ENCODE data around the gene HOXB1. TPM values are rescaled to one million over a fixed set of nuclear protein-coding genes. Genes with fewer than 3 reads are reported as not detected.
A peak's percentile ranks its signal among the peaks of the same experiment; 100 is the strongest.

Gene HOXB1
- polyA plus RNA-seq, 1 donor from 2014 or later, result not detected

DNA sequence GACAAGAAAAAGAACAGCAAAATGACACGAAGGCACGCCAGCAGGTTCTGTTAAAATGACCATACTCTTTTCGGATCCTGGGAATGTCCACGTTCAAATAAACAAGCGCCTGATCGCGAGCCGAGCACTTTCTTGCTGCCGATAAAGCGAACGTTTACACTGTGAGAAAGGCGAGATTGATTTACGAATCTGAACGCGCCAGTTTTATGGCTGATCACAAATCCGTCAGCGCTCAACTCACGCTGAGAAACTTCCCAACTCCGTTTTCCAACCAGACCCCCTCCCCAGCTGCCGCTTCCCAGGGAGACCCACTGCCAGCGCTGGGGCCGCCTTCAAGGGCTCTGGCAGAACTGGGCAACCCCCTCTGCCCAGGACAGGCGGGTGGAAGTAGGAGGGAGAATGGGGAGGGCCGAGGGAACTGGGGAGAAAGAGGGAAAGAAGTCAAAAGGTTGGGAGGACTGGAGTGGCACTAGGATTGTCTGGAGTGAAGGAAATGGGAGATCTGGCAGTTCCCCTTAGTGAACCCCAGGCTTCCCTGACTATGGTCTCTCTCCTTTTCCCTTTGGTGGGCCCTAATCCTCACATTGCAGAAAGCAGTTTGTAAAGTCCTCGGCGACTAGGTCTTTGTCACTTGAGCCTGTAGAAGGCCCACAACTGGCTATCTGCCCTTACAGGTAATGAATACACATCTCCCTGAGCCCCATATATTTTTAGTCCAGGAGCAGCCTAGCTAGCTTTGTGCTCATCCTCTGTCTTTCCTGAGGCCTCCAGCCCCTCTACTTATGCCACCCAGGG lies 40.4 kb upstream of the HOXB1 start:
- Mint-ChIP-seq H3K9me3 (peaks cover 0 to 1% (median 0%) of the 10 kb centered on the region in 3 donors), H3K27ac (peak overlapping the region in 1 of 3 donors; percentile 66), H3K36me3 (peaks cover 2% of the 10 kb centered on the region), H3K27me3 (peaks cover 3% of the 10 kb centered on the region), H3K4me1 (peaks cover 0 to 5% (median 0%) of the 10 kb centered on the region in 3 donors), H3K4me3 (no peak overlapping the region)

GRCh38 chr17:48570325-48571023 lies 39.7 kb upstream of the HOXB1 start:
- Mint-ChIP-seq H3K9me3 (peaks cover 0 to 1% (median 0%) of the 10 kb centered on the region in 3 donors), H3K27me3 (peaks cover 3% of the 10 kb centered on the region), H3K4me1 (peaks cover 0 to 1% (median 0%) of the 10 kb centered on the region in 3 donors), H3K27ac (no peak overlapping the region), H3K36me3 (peaks cover 2% of the 10 kb centered on the region), H3K4me3 (no peak overlapping the region)

DNA sequence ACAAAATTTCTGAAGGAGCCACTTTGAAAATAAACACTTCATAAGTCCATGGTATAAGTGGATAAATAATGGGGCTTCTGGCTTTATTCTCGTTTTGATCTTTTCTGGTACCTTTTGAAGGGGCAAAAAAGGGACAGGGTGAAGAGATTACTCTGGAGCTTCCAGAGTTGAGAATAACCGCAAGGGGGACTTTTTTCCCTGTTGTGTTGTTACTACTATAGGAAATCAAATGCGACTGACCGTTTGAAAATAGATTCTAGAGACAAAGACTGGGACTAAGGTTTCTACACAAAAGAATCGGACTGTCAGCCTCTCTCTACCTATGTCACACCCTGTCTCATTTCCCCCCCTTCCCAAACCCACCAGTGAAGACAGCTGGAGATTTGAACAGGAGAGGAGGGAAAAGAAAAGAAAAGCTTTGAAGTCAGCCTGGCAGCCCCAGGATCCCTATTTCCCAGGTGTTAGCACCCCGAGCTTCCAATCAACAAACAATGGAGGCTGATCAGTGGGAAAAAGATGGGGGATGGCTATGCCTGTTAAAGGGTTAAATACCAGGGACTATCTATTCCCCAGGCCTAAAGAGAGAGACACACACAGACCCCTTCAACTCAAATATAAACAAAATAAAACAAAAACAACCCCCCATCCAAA lies 39.0 kb upstream of the HOXB1 start:
- peaks cover 0 to 1% (median 0%) of the 10 kb centered on the region in 3 donors for H3K9me3 Mint-ChIP-seq
- H3K27me3 Mint-ChIP-seq, result peaks cover 4% of the 10 kb centered on the region
- H3K27ac Mint-ChIP-seq, result no peak overlapping the region
- H3K4me3 Mint-ChIP-seq, result no peak overlapping the region
- H3K4me1 Mint-ChIP-seq, result no peaks in the 10 kb centered on the region
- peaks cover 2% of the 10 kb centered on the region for H3K36me3 Mint-ChIP-seq

DNA sequence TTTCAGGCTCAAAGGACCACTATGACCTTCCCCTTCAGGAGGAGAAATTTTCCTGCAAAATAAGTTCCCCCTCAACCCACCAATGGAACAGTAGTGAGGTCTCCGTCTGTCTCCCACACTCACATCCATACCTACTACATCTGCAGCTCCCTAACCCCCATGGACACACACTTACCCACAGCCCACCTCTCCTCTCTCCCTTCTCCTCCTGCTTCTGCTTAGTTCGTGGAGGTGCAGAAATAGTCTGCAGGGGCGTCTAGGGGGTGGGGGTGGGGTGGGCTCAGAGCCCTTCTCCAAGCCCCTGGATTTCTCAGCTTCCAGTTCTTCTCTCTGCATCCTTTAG lies 38.4 kb upstream of the HOXB1 start:
- Mint-ChIP-seq H3K27ac (no peak overlapping the region), H3K4me3 (no peak overlapping the region)

DNA sequence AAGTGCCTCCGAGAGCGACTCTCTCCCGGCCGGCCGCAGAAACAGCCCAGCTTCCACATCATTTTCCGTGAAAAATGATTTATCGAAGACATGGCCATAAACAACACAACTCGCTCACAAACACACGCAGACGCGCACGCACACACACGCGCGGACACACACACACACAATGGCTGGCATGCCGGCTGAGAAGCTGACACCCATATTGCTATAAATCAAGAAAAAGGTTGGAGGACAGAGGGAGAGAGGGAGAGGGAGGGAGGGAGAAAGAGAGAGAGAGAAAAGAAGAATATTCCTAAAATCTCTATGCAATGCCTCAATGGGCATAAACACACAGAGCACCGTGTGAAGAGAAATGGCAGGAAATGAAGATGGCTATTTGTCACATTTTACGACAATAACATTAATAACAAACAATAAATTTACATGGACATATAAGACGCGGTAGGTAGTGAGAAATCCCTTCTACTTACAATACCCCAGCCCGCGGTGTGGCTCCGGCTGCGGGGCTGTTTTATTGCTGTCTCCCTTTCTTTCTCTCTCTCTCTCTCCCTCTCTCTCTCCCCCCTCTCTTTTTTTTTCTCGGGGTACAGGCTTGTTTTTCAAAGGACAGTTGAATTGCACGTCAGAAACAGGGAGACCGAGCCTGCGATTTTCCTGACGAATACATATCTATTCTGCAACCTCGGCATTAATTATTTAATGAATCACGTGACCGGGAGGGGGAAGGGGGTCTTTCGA lies 37.9 kb upstream of the HOXB1 start:
- H3K4me1 Mint-ChIP-seq, result no peaks in the 10 kb centered on the region
- no peak overlapping the region for H3K27ac Mint-ChIP-seq
- H3K27me3 Mint-ChIP-seq, result peaks cover 8% of the 10 kb centered on the region
- H3K36me3 Mint-ChIP-seq, result peaks cover 2% of the 10 kb centered on the region
- H3K4me3 Mint-ChIP-seq, result no peak overlapping the region
- peaks cover 0 to 1% (median 0%) of the 10 kb centered on the region in 3 donors for H3K9me3 Mint-ChIP-seq

More for the DNA sequence above, 38.4 kb upstream of the HOXB1 start:
- peaks cover 2% of the 10 kb centered on the region for H3K36me3 Mint-ChIP-seq
- H3K4me1 Mint-ChIP-seq, result no peaks in the 10 kb centered on the region
- peaks cover 0 to 1% (median 0%) of the 10 kb centered on the region in 3 donors for H3K9me3 Mint-ChIP-seq
- H3K27me3 Mint-ChIP-seq, result peaks cover 8% of the 10 kb centered on the region

GRCh38 chr17:48567646-48568354 lies 37.0 kb upstream of the HOXB1 start:
- Mint-ChIP-seq H3K27ac (no peak overlapping the region), H3K4me1 (no peaks in the 10 kb centered on the region), H3K36me3 (peaks cover 2% of the 10 kb centered on the region), H3K4me3 (no peak overlapping the region), H3K27me3 (peaks cover 10% of the 10 kb centered on the region), H3K9me3 (peaks cover 0 to 1% (median 0%) of the 10 kb centered on the region in 3 donors)

DNA sequence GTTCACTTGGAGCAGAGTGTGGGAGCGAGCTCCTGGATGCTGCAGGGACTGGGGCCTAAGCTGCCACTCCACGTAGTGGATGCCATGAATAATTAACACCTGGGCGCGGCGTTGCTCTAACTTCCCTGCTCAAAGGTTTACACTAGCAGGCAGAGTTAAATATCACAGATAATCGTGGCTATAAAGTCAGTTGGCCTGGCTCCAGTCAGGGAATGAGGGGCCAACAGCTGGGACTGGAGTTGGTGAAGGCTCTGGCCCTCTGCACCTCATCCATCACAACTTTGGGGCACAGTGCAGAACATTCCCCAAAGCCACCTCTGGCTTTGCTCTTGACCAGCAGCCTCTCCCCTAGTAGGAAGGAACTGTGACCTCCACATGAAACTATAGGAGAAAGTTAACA lies 36.4 kb upstream of the HOXB1 start:
- Mint-ChIP-seq H3K27me3 (peaks cover 11% of the 10 kb centered on the region), H3K36me3 (peaks cover 2% of the 10 kb centered on the region), H3K27ac (no peak overlapping the region), H3K9me3 (peaks cover 0 to 1% (median 0%) of the 10 kb centered on the region in 3 donors), H3K4me1 (no peaks in the 10 kb centered on the region), H3K4me3 (no peak overlapping the region)

DNA sequence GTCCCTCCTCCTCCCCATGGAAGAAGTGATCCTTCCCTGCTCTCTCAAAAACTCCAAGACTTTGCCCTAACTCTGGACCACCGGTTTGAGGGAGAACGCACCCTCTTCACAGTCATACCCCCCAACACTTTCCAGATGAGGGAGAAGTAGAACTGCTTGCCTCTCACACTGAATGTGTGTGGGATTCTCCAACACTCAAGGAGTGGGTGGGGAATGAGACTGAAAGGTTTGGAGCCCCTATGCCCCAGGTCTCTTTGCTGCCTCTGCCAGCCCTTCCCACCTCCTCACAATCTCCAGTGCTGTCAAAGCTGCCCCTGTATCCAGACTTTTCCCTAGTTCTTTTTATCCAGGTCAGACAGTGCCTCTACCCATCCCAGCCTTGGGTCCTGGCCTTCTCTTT lies 35.9 kb upstream of the HOXB1 start:
- Mint-ChIP-seq H3K27ac (no peak overlapping the region), H3K4me3 (no peak overlapping the region), H3K4me1 (no peaks in the 10 kb centered on the region), H3K27me3 (peaks cover 11% of the 10 kb centered on the region), H3K36me3 (peaks cover 2% of the 10 kb centered on the region), H3K9me3 (peaks cover 0 to 1% (median 0%) of the 10 kb centered on the region in 3 donors)

DNA sequence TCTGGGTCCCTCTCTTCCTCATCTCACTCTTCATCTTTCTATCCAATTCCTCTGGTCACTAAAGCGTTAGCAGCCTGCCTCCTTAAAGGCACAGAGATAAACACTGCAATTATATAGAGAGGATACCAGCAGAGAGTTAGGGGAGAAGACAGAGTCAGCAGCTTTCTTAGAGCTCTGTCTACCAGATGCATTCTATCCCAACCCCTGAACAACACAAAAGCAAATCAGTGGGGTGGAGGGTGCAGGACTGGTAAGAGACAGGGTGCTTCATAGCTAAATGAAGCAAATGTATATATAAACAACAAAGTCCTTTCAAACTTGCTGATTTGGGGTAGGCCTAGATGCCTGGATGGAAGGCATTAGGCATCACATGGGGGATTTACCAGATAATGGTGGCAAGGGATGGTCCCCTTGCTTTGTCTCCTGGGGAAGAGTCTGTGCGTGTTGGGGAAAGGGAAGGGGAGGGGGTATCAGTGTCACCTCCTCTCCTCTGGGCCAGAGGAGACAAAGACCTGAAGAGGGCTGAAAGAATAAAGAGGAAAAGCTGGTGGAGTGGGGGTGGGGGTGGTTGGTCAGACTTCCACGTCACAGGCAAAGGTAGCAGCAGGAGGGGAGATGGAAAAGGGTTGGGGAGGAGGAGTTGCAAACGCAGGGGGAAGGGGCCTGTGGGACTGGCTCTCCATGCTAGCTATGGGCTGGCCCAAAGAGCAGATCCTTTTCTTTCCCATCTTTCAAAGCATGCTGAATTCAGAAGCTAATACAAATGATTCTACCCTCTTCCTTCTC lies 35.3 kb upstream of the HOXB1 start:
- Mint-ChIP-seq H3K4me1 (no peaks in the 10 kb centered on the region), H3K27me3 (peaks cover 11% of the 10 kb centered on the region), H3K9me3 (peaks cover 0 to 1% (median 0%) of the 10 kb centered on the region in 3 donors), H3K36me3 (peaks cover 2% of the 10 kb centered on the region), H3K4me3 (no peak overlapping the region), H3K27ac (no peak overlapping the region)

- no peak overlapping the region for H3K4me3 Mint-ChIP-seq
- peaks cover 2% of the 10 kb centered on the region for H3K36me3 Mint-ChIP-seq
- H3K9me3 Mint-ChIP-seq, result peaks cover 0 to 1% (median 0%) of the 10 kb centered on the region in 3 donors
- peaks cover 8% of the 10 kb centered on the region for H3K27me3 Mint-ChIP-seq
- no peak overlapping the region for H3K27ac Mint-ChIP-seq
- no peaks in the 10 kb centered on the region for H3K4me1 Mint-ChIP-seq
Observed at GRCh38 chr17:48565022-48565554, 34.3 kb upstream of the HOXB1 start.

DNA sequence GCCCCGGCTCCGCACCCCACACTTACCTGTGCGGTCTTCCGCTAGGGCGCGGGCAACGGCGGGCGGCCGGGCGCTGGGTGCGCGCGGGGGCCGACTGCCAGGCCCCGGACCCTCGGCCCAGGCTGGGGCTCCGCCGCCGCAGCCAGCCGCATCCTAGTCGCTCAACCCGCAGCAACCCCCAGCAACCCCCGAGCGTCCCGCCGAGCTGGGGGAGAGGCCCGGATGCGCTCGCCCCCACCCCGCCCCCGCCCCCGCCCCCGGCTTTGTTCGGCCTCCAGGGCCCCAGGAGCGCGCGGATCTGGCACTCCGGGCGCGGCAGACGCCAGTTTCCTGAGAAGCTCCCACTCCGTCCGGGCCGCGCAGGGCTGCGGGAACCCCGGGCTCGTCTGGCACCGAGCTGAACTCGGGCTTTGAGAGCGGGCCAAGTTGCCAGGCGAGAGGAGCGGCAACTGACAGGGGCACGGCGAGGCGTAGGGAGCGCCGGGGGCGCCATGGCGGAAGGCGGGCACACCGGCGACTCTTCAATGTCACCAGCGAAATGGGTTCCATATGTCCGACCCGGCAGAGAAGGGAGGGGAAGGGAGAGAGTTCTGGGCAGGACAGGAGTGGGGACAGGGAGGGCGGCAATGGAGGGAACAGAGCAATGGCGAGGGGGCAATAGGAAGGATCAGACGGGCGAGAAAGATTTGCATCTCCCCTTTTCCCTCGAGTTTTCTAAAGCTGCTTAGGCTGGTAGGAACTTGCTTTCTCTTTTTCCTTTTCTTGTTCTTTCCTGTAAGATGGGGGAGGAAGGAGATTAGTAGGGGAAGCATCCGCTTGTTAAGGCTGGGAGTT lies 33.6 kb upstream of the HOXB1 start:
- H3K4me1 Mint-ChIP-seq, result no peaks in the 10 kb centered on the region
- peaks cover 8% of the 10 kb centered on the region for H3K27me3 Mint-ChIP-seq
- H3K9me3 Mint-ChIP-seq, result peaks cover 0 to 1% (median 0%) of the 10 kb centered on the region in 3 donors
- H3K36me3 Mint-ChIP-seq, result peaks cover 2% of the 10 kb centered on the region
- no peak overlapping the region for H3K27ac Mint-ChIP-seq
- no peak overlapping the region for H3K4me3 Mint-ChIP-seq

DNA sequence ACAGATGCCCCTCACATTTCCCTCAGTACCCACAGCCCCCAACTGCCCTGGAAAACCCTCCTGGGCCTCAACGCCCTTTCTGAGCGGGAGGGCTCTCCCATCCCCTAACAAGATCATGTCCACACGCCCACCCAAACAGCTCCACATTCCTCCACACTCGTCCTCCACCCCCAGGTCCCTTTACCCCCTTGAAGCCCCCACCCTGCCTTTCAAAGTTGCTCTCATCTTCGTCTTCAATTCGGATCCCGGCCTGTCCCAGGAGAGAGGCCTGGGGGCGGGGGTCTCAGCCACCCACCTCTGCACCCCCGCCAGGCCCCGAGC lies 33.0 kb upstream of the HOXB1 start:
- Mint-ChIP-seq H3K4me1 (no peaks in the 10 kb centered on the region), H3K27ac (no peak overlapping the region), H3K4me3 (no peak overlapping the region), H3K27me3 (peaks cover 8% of the 10 kb centered on the region), H3K9me3 (no peaks in the 10 kb centered on the region), H3K36me3 (no peaks in the 10 kb centered on the region)

DNA sequence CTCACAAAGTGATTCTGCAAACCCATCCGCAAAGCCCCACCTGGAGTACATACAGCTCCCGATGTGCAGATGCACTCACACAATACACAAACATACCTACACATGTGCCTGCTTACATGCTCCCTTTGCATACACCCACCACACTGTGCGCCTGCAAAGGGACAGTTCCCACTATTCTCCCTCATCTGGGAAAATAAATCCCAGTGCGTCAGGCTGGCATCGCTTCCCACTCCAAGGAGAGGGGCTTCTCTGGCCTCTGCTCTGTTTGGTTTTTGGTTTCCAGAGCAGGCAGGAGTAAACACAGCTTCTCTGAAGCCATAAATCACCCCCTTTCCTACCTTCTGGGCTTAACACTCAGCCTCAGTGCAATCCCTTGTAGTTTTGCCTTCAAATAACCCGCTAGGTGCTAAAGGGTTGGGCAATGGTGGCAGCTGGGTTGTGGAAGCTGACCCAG lies 32.6 kb upstream of the HOXB1 start:
- Mint-ChIP-seq H3K4me3 (no peak overlapping the region), H3K27ac (peak overlapping the region in 1 of 3 donors; percentile 49), H3K4me1 (no peaks in the 10 kb centered on the region), H3K9me3 (no peaks in the 10 kb centered on the region), H3K27me3 (peaks cover 11% of the 10 kb centered on the region), H3K36me3 (no peaks in the 10 kb centered on the region)

All from IgD-negative memory B cell (primary cell).